ENCODE data around the gene RHOBTB3. TPM values are rescaled to one million over a fixed set of nuclear protein-coding genes. Genes with fewer than 3 reads are reported as not detected.

Gene RHOBTB3
- total RNA-seq, 6 experiments from 2014 or later, result 24.1 to 49.1 (median 38.9) TPM

DNA sequence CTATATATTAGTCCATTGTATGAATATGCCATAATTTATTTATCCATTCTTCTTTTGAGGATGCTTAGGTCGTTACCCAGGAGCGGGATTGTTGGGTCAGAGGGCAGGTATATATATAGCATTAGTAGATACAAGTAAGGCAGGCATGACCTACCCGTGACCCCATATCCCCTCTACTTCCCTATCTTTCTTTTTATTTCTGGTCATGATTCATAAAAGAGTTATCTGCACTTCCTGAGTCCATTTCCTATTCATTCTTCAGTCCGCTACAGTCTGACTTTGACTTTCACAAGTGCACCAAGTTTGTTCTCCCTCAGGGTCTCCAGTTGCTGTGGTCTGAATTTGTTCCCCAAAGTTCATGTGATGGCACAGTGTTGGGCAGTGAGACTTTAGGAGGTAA, 6.9 kb downstream of the RHOBTB3 start:
- H3K4me3 ChIP-seq, result no peak overlapping the region
- no peaks in the 10 kb centered on the region for H3K27me3 ChIP-seq
- peak overlapping the region in 2 of 3 donors; percentile 44 to 48 for H3K27ac ChIP-seq
- no peak for DNase-seq
- WGBS (ENCODE audit: insufficient coverage, low coverage, low lambda C conversion rate, missing lambda C conversion rate), result 46% methylated on average over 4 of the region's 4 CpGs
- no peaks in the 10 kb centered on the region for H3K36me3 ChIP-seq
- peaks cover 0 to 54% (median 26%) of the 10 kb centered on the region in 4 donors for H3K4me1 ChIP-seq
- no peaks in the 10 kb centered on the region for H3K9me3 ChIP-seq
- intact Hi-C loops (cut with DNase I), result no loop called here
- no peak for TF ChIP-seq POLR2A (IDR thresholded peaks at IDR 0.05)
- TF ChIP-seq, protein P1, sequence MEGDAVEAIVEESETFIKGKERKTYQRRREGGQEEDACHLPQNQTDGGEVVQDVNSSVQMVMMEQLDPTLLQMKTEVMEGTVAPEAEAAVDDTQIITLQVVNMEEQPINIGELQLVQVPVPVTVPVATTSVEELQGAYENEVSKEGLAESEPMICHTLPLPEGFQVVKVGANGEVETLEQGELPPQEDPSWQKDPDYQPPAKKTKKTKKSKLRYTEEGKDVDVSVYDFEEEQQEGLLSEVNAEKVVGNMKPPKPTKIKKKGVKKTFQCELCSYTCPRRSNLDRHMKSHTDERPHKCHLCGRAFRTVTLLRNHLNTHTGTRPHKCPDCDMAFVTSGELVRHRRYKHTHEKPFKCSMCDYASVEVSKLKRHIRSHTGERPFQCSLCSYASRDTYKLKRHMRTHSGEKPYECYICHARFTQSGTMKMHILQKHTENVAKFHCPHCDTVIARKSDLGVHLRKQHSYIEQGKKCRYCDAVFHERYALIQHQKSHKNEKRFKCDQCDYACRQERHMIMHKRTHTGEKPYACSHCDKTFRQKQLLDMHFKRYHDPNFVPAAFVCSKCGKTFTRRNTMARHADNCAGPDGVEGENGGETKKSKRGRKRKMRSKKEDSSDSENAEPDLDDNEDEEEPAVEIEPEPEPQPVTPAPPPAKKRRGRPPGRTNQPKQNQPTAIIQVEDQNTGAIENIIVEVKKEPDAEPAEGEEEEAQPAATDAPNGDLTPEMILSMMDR (IDR thresholded peaks at IDR 0.05), result no peak
- peak in 2 of 4 donors; percentile 6 to 29 for ATAC-seq

DNA sequence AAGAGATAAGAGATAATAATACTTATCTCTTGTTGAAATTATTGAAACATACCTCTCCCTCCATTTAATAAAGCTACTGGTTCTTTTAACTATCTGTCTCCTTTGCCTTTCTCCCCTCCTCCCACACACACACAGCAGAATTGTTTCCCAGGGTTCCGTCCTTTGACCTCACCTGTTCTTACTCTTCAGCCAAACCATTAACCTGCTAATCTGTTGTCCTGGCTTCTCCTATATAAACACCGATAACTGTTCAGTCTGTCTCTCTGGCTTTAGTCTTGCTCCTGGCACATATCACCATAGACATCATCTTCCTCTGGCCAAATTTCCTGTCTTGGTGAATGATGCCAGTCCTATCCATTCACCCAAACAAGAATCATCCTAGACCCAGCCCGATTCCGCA, 7.7 kb downstream of the RHOBTB3 start:
- WGBS (ENCODE audit: insufficient coverage, low coverage, low lambda C conversion rate, missing lambda C conversion rate), result 34% methylated on average over 4 of the region's 4 CpGs
- intact Hi-C loops (cut with DNase I), result no loop called here
- Histone ChIP-seq H3K27ac (peak overlapping the region in 2 of 3 donors; percentile 44 to 55), H3K4me1 (peaks cover 0 to 48% (median 23%) of the 10 kb centered on the region in 4 donors), H3K36me3 (no peaks in the 10 kb centered on the region), H3K4me3 (no peak overlapping the region), H3K9me3 (no peaks in the 10 kb centered on the region), H3K27me3 (no peaks in the 10 kb centered on the region)
- TF ChIP-seq, protein P1 (IDR thresholded peaks at IDR 0.05), result no peak
- TF ChIP-seq POLR2A (IDR thresholded peaks at IDR 0.05), result no peak
- DNase-seq (peak in 1 of 3 donors; percentile 69), ATAC-seq (peak; percentile 79 to 91 (median 82))

DNA sequence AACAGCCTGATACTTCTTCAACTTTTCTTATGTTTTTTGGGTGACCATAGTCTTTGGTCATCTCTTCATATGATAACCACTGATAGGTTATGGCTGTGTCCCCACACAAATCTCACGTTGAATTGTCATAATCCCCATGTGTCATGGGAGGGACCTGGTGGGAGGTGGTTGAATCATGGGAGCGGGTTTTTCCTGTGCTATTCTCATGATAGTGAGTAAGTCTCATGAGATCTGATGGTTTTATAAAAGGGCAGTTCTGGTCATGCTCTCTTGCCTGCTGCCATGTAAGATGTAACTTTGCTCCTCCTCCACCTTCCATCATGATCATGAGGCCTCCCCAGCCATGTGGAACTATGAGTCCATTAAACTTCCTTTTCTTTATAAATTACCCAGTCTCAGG, 8.7 kb downstream of the RHOBTB3 start:
- H3K27ac ChIP-seq, result no peak overlapping the region
- no peaks in the 10 kb centered on the region for H3K9me3 ChIP-seq
- no peak overlapping the region for H3K4me3 ChIP-seq
- TF ChIP-seq, protein P1 (IDR thresholded peaks at IDR 0.05), result no peak
- no peak for TF ChIP-seq POLR2A (IDR thresholded peaks at IDR 0.05)
- no peaks in the 10 kb centered on the region for H3K27me3 ChIP-seq
- 95% methylated on average over 2 of the region's 2 CpGs for WGBS (ENCODE audit: insufficient coverage, low coverage, low lambda C conversion rate, missing lambda C conversion rate)
- DNase-seq, result no peak
- no peak for ATAC-seq
- H3K36me3 ChIP-seq, result peaks cover 0 to 1% (median 0%) of the 10 kb centered on the region in 4 donors
- H3K4me1 ChIP-seq, result peaks cover 0 to 38% (median 18%) of the 10 kb centered on the region in 4 donors
- intact Hi-C loops (cut with DNase I), result no loop called here

DNA sequence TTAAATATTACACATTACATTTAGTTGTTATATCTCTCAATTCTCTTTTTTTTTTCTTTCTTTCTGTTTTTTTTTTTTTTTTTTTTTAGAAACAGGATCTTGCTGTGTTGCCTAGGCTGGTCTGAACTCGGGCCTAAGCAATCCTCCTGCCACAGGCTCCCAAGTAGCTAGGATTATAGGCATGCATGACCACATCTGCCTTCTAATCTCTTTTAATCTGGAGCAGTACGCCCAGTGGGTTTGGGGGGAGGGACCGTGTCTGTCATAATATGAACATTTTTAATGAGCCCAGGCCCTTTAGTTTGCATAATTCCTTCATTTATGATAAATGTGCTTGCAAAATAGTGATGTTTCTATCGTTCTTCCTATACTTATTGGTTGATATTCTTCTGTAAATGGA, 10.3 kb downstream of the RHOBTB3 start:
- DNase-seq (no peak), ATAC-seq (no peak)
- TF ChIP-seq, protein P1 (IDR thresholded peaks at IDR 0.05), result no peak
- no peak for TF ChIP-seq POLR2A (IDR thresholded peaks at IDR 0.05)
- Histone ChIP-seq H3K4me1 (peaks cover 0 to 27% (median 12%) of the 10 kb centered on the region in 4 donors), H3K4me3 (no peak overlapping the region), H3K27me3 (no peaks in the 10 kb centered on the region), H3K9me3 (no peaks in the 10 kb centered on the region), H3K36me3 (peaks cover 0 to 6% (median 1%) of the 10 kb centered on the region in 4 donors), H3K27ac (no peak overlapping the region)
- whole genome bisulfite sequencing (ENCODE audit: insufficient coverage, low coverage, low lambda C conversion rate, missing lambda C conversion rate), result 72% methylated on average over 3 of the region's 4 CpGs
- intact Hi-C loops (cut with DNase I), result no loop called here

DNA sequence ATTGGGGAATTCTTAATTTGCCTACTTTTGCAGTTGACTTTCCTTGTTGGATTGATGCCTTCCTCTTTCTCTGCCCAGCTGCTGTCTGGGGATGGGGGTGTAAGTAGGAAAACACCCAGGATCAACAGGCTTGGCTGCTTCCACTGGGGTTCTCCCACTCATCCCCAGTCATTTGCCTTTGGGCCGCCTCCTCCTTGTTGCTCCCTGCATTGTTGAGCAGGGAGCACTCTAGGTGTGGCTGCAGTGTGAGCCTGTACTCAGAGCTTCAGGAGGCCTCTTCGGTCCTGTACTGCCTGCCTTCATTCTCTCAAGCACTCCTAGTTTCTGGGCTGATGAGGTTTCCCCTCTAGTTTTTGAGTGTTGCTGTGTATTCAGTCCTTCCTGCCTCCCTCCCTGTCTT, 12.1 kb downstream of the RHOBTB3 start:
- Histone ChIP-seq H3K4me1 (peaks cover 0 to 22% (median 9%) of the 10 kb centered on the region in 4 donors), H3K27ac (no peak overlapping the region), H3K9me3 (no peaks in the 10 kb centered on the region), H3K4me3 (no peak overlapping the region), H3K27me3 (no peaks in the 10 kb centered on the region), H3K36me3 (peaks cover 0 to 6% (median 1%) of the 10 kb centered on the region in 4 donors)
- no CpG with 5 or more reads among the region's 2 CpGs for WGBS (ENCODE audit: insufficient coverage, low coverage, low lambda C conversion rate, missing lambda C conversion rate)
- DNase-seq (no peak), ATAC-seq (no peak)
- intact Hi-C loops (cut with DNase I), result no loop called here
- TF ChIP-seq, protein P1 (IDR thresholded peaks at IDR 0.05), result no peak
- TF ChIP-seq POLR2A (IDR thresholded peaks at IDR 0.05), result no peak
